Measurements from ENCODE around the gene ATP9B. TPM values are rescaled to one million over a fixed set of nuclear protein-coding genes. Genes with fewer than 3 reads are reported as not detected.
A peak's percentile ranks its signal among the peaks of the same experiment; 100 is the strongest.

The ATP9B gene
- polyA plus RNA-seq, 3 donors = 31.4 to 36.7 (median 31.7) TPM

- no peak for DNase-seq (ENCODE audit: low read depth in 3 of 3, low spot score in 2 of 3)
These were observed 324.0 kb downstream of the ATP9B start for GRCh38 chr18:79393181-79393634.

DNA sequence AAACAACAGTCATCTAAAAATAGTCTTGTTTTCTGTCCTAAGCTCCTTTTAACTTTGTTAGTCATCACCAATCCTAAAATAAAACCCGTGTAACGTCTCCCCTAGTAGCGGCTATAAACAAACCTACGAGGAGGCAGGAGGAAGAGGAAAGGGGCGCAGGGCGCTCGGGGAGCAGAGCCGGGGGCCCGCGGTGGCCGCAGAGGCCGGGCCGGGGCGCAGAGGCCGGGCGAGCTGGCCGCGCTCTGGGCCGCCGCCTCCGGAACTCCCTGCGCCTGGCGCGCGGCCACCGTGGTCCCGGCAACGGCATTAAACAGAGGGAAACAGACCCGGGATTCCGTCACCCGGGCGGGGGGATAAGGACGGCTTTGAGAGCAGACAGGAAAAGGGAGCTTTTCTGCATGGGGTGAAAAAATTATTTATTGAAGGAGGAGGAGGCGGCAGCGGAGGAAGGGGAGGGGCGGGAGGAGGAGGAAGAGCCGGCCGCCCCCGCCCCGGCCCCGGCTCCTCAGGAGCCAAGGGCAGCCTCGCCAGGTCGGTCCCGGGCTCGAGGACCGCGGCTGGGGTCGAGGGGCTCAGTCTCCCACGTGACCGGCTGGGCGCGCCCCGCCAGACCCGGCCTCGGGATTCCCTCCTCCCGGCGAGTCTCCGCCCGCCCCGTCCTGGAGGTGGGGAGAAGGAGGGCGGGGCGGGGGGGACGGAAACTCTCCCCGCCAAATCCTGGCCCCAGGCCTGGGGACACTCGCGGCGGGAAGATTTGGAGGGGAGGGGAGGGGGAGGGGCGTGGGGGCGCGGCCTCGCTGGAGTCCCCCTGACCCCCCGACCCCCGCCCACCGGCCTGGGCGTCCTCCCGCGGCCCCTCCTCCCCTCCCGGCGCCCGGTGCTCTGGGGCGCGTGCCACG lies 324.7 kb downstream of the ATP9B start:
- DNase-seq (ENCODE audit: low read depth in 3 of 3, low spot score in 2 of 3) = peak in 2 of 3 donors; percentile 77 to 80

GRCh38 chr18:79394534-79395307 lies 325.5 kb downstream of the ATP9B start:
- DNase-seq (ENCODE audit: low read depth in 3 of 3, low spot score in 2 of 3) = no peak

DNA sequence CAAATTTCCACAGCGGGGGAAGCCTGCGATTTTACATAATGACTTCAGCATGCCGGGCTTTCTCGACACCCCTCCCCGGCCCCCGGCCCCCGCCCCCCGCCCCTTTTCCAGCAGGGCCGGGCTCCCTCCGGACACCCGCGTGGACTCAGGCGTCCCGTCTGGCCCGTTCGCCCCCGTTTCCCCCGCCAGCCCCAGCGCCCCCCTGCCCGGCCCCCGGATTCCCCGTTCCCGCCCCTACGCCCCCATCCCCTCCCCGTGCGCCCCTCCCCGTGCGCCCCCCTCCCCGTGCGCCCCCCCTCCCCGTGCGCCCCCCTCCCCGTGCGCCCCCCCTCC lies 326.1 kb downstream of the ATP9B start:
- no peak for DNase-seq (ENCODE audit: low read depth in 3 of 3, low spot score in 2 of 3)

- no peak for DNase-seq (ENCODE audit: low read depth in 3 of 3, low spot score in 2 of 3)
These were observed 326.7 kb downstream of the ATP9B start, which contains the start of gene NFATC1 for GRCh38 chr18:79395761-79396404. Gene NFATC1 (plus strand): TSS chr18:79395930. CDS start chr18:79396225, 295 bp downstream.

DNA sequence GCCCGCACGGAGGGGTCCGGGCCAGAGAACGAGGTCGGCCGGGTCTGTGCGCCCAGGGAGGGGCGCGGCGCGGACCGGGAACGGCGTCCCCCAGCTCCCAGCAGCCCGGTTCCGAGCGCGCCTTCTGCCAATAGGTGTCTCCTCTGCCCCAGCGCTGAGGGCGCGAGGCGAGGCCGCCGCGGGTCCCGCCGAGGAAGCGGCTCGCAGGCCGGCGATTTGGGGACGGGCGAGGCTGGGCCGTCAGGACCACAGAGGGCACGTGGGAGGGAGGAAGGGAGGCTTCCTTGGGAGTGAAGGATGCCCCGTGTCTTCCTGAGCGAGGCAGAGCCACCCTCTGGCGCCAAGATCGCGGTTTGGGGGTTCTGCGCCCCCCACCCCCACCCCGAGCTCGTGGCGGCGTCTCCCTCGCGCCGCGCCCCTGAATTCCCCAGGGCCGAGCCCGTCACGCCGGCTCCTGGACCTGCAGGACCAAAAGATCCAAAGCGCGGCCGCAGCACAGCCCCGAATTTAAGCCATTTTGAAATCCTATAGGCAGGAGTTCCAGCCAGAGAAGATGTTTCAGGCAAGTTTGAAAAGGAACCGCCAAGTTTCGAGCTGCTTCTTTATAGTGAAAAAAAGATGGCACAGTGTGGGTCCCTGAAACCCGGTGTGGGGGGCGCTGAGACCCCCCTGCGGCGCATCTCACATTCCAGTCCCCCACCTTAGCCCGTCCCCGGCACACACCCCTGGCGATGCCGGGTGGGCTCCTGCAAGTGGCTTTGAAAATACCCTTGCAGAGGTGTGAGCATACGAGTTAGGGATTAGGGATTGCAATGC lies 327.4 kb downstream of the ATP9B start:
- no peak for DNase-seq (ENCODE audit: low read depth in 3 of 3, low spot score in 2 of 3)

- no peak for DNase-seq (ENCODE audit: low read depth in 3 of 3, low spot score in 2 of 3)
These were observed 328.1 kb downstream of the ATP9B start for GRCh38 chr18:79397247-79397829.

DNA sequence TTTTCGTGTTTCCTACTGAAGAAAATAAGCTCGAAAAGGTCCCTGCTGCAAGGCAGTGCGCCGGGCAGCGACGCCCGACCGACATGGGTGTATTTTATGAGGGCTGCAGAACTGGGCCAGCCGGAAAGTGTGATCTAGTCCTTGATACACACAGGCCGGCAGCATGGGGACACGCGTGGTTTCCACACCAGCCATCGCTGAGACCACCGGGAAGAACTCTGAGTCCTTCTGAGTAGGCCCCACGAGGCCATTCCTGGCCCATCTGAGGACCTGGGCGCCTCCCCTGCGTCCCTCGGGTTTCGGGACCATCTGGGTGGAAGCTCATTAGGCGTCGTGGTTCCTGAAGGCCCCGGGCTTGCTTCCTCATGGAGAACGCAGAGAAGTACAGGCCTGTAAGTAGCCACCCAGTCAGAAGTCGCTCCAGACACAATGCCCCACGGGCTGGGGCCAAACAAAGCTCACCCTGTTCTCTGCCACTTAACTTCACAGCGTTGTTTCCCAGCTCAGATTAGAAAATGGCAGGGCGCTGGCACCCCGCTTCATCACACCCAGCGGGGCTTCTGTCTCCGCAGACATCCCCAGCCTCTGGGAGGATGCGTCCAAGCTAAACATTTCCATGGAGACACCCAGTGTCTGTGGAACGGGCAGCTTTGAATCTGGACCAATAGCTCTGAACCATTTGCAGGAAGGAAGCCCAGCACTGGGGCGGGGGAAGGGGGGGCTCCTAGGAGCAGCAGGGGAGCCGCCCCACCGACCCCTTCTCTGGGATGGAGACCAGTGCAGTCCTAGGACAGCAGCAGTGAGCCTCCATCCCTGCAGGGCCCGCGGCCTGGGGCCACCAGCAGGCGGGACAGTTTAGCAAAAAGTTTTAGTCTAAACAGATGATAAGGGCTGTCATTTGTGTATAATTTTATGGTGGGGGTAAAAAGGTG lies 328.9 kb downstream of the ATP9B start:
- DNase-seq (ENCODE audit: low read depth in 3 of 3, low spot score in 2 of 3) = no peak

DNA sequence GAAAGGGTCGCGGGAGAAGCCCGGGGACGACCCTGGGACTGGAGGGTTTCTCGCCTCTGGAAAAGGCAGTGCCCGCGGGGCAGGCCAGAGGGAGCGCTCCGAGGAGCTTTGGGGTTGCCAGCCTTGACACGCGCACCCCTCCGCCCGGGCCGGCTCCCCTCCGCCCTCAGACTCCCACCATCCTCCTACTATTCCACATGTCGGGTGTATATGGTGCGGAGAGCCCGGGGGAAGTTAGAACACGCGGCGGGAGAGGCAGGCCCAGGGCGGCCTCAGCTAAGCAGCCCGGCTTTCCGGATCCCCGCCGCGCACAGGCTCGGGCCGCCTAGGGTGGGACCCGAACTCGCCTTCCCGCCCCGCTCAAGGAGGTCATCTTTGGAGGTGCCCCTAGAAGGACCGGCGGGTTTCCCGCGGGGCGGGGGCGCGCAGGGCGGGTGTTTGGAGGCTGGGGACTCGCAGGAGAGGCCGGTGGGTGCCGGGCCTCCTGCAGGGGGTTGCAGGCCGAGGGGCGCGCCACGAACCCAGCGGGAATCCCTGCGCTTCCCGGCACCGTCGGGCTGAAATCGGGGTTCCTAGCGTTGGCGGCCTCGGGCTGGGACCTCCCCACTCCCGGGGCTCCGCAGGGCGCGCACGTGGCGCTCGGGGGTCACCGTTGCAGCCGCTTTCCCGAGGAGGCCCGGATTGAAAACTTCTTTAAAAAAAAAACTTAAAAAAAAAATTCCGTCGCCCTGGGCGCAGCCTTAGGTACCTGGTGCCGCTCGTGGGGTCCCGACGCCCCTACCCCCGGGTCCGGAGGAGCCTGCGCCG lies 330.3 kb downstream of the ATP9B start:
- DNase-seq (ENCODE audit: low read depth in 3 of 3, low spot score in 2 of 3) = no peak

- no peak for DNase-seq (ENCODE audit: low read depth in 3 of 3, low spot score in 2 of 3)
These were observed 330.9 kb downstream of the ATP9B start for GRCh38 chr18:79400091-79400590.

GRCh38 chr18:79400591-79401381 lies 331.6 kb downstream of the ATP9B start:
- DNase-seq (ENCODE audit: low read depth in 3 of 3, low spot score in 2 of 3) = no peak

DNA sequence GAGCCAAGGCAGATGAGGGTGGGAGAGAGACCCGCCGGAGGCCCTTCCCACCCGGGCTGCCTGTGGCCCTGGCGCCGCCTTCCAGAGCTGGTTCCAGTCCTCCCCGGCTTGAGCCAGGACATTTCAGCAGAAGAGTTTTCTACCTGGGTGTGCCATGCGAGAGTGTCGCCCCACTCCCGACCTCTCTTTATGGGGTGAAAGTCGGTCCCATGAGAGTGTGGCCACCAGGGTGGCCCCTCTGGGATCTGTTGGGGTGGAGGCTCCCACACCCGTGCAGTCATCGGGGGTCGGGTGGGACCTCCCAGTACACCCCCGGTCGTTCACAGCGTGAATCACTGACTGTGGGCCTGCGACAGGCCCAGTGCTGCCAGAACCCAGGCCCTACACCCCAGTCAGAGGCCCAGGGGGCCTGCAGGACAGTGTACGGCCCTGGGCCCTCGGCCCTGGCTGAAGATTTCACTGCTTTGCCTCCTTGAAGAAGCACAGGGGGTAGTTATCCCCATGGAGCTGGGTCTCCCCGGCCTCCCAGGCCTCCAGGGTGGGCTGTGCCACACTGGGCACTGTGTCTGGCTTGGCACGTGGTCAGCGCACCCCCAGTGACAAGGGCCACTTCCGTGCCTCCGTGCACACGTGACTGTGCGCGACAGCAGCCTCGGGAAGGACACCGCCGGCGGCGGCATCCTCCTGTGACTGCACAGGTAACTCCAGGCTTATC lies 332.5 kb downstream of the ATP9B start:
- no peak for DNase-seq (ENCODE audit: low read depth in 3 of 3, low spot score in 2 of 3)

DNA sequence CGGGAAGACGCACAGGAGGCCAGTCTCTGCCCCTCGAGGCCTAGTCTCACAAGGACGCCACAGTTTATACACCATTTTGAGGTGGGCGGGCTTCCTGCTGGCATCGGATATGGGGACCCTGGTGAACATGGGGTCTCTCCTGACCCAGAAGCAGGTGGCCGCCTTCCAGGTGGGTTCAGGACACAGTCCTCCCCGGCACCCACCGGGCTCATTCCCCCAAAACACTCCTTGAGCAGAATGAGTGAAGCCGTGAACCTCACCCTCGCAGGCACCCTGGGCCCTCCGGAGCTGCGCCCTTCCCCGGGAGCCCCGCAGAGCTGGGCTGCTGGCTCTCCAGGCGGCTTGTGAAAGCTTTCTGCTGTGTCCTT lies 333.0 kb downstream of the ATP9B start:
- DNase-seq (ENCODE audit: low read depth in 3 of 3, low spot score in 2 of 3) = no peak

- no peak for DNase-seq (ENCODE audit: low read depth in 3 of 3, low spot score in 2 of 3)
These were observed 334.0 kb downstream of the ATP9B start for GRCh38 chr18:79402977-79403722.

- no peak for DNase-seq (ENCODE audit: low read depth in 3 of 3, low spot score in 2 of 3)
These were observed 334.8 kb downstream of the ATP9B start for GRCh38 chr18:79403723-79404566.
